Ovary (tissue), 3 donors: ENCODE results near the gene ZNF106.

ENCODE experiments used
- POLR2A ChIP-seq: fragments of 450-650 bp; IDR thresholded peaks from one replicate; pipeline ENCODE4 v1.6.1; 2017; ENCODE audit warnings: antibody characterized with exemption, mild to moderate bottlenecking, moderate library complexity
- TF ChIP-seq, protein P1 (sequence below), 3 donors: fragments of 450-650 bp in 2 of 3; fragments of 200-600 bp in 1 of 3; IDR thresholded peaks; one replicate each; pipeline versions ENCODE4 v1.5.1 to v1.8.0; 2016 to 2022; ENCODE audit warnings: antibody characterized with exemption in 3 of 3, mild to moderate bottlenecking in 1 of 3
- donor health status: DM: no; HTN: no; CAD: no.

DNA sequence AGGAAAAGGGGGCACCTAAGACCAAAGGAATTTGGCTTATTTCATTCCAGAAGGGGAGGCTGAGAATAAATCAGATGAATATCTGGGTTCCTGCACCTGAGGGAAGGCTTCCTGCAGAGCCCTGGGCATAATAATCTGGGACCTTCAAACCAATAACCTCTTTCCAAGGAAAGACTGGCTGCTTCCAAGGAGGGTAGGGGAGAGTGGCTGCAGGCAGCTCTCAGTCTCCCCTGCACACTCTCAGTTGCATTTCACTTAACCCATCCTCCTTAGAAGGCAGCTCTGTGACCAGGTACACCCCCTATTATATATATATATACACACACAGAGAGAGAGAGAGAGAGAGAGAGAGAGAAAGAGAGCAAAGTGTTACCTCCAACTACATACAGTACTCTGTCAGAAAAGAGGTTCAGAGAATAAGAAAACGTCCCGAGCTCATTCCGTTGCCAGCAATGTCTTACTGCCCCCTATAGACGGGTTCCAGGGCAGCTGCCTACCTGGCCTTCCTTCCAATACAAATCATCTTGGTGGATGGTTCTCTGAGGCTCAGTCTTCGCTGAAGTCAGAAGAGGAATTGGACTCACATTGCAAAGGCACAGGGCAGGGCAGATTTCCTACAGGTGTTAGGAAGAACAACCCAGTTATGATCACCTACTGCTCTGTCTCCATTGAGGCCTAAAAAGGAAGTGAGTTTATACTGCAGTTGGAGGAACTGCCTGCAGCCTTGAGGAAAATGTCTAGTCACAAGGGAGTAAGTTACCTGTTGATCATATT is 105.5 kb downstream of the ZNF106 start:
- TF ChIP-seq, protein P1, sequence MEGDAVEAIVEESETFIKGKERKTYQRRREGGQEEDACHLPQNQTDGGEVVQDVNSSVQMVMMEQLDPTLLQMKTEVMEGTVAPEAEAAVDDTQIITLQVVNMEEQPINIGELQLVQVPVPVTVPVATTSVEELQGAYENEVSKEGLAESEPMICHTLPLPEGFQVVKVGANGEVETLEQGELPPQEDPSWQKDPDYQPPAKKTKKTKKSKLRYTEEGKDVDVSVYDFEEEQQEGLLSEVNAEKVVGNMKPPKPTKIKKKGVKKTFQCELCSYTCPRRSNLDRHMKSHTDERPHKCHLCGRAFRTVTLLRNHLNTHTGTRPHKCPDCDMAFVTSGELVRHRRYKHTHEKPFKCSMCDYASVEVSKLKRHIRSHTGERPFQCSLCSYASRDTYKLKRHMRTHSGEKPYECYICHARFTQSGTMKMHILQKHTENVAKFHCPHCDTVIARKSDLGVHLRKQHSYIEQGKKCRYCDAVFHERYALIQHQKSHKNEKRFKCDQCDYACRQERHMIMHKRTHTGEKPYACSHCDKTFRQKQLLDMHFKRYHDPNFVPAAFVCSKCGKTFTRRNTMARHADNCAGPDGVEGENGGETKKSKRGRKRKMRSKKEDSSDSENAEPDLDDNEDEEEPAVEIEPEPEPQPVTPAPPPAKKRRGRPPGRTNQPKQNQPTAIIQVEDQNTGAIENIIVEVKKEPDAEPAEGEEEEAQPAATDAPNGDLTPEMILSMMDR (IDR thresholded peaks at IDR 0.05), result no peak
- no peak for TF ChIP-seq POLR2A
